AG04450 (cell line): ENCODE data around the gene ZNF433. TPM values are rescaled to one million over a fixed set of nuclear protein-coding genes. Genes with fewer than 3 reads are reported as not detected.

Experiments
- CTCF ChIA-PET: fragments of 300-600, 350-600 bp; formaldehyde crosslinking; extraction: SDS; loops from one replicate; lab custom pipeline; 2022; ENCODE audit warnings: antibody characterized with exemption, inconsistent platforms; lab: Charles Lee
- POLR2A ChIA-PET: fragments of 350-600 bp; formaldehyde crosslinking; extraction: SDS; loops from one replicate; lab custom pipeline; 2021; ENCODE audit warnings: antibody characterized with exemption, inconsistent platforms; lab: Yijun Ruan, JAX
- DNase-seq: peaks from one replicate; pipeline ENCODE4 v3.0.0-alpha.2; 2011; ENCODE audit warnings: low read depth, low spot score
- H3K27ac ChIP-seq: one replicate; pipeline ENCODE4 v1.5.1; 2012; ENCODE audit warnings: low read depth, low read length, control low read depth
- H3K27me3 ChIP-seq: one replicate; pipeline ENCODE4 v1.6.0; 2012; ENCODE audit warnings: low read length; ENCODE audit not compliant: control insufficient read depth, insufficient read depth
- H3K4me3 ChIP-seq: 2 replicates; pipeline ENCODE4 v1.5.1; 2011; ENCODE audit warnings: mild to moderate bottlenecking, low read depth, low read length, control low read depth
- H3K9me3 ChIP-seq: 2 replicates; pipeline ENCODE4 v1.5.1; 2012; ENCODE audit warnings: low read length; ENCODE audit not compliant: control insufficient read depth, insufficient read depth
- polyA plus RNA-seq: library from polyadenylated mRNA; depleted of rRNA; stranded (reverse); fragments of >200 nt; gene quantifications from 2 replicates; pipeline ENCODE4 v1.2.3, GENCODE V29; 2011
- TF ChIP-seq, protein P1 (sequence below): IDR thresholded peaks from 2 replicates; pipeline ENCODE4 v1.5.1; 2011; ENCODE audit warnings: low read depth, low read length, control low read depth, inconsistent platforms

The ZNF433 gene
- polyA plus RNA-seq, 1 experiment: 5.6 TPM

DNA sequence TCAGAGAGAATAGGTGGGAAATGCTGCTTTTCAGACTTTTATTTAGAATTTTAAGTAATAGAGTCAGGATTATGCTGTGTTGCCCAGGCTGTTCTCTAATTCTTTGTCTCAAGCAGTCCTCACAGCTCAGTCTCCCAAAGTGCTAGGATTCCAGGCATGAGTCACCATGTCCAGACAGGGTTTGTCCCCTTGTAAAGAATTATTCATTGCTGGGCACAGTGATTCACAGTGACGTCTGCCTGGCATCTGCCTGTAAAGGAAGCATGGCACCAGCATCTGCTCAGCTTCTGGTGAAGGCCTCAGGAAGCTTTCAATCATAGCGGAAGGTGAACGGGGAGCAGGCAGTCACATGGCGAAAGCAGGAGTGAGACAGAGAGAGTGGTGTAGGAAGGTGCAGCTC lies 53.0 kb downstream of the ZNF433 start:
- POLR2A ChIA-PET: no interaction called here
- TF ChIP-seq, protein P1, sequence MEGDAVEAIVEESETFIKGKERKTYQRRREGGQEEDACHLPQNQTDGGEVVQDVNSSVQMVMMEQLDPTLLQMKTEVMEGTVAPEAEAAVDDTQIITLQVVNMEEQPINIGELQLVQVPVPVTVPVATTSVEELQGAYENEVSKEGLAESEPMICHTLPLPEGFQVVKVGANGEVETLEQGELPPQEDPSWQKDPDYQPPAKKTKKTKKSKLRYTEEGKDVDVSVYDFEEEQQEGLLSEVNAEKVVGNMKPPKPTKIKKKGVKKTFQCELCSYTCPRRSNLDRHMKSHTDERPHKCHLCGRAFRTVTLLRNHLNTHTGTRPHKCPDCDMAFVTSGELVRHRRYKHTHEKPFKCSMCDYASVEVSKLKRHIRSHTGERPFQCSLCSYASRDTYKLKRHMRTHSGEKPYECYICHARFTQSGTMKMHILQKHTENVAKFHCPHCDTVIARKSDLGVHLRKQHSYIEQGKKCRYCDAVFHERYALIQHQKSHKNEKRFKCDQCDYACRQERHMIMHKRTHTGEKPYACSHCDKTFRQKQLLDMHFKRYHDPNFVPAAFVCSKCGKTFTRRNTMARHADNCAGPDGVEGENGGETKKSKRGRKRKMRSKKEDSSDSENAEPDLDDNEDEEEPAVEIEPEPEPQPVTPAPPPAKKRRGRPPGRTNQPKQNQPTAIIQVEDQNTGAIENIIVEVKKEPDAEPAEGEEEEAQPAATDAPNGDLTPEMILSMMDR: no peak
- DNase-seq: no peak
- CTCF ChIA-PET: interaction anchor here (1.3 to 1.4 kb wide), 2 partner anchors 19 to 185 kb away, joined by 3 read pairs; no protein-coding TSS in a partner anchor
- H3K4me3 ChIP-seq: no peak overlapping the region
- no peak overlapping the region for H3K27ac ChIP-seq
- H3K9me3 ChIP-seq: peaks cover 49% of the 10 kb centered on the region
- no peaks in the 10 kb centered on the region for H3K27me3 ChIP-seq

- TF ChIP-seq, protein P1: no peak
- no peaks in the 10 kb centered on the region for H3K27me3 ChIP-seq
- no peak overlapping the region for H3K4me3 ChIP-seq
- peaks cover 58% of the 10 kb centered on the region for H3K9me3 ChIP-seq
- no peak for DNase-seq
- CTCF ChIA-PET: interaction anchor here (0.7 kb wide), 1 partner anchor 280 kb away, joined by 6 read pairs; no protein-coding TSS in a partner anchor
- POLR2A ChIA-PET: no interaction called here
- no peak overlapping the region for H3K27ac ChIP-seq
These were observed 56.0 kb downstream of the ZNF433 start for GRCh38 chr19:11979527-11979926.

DNA sequence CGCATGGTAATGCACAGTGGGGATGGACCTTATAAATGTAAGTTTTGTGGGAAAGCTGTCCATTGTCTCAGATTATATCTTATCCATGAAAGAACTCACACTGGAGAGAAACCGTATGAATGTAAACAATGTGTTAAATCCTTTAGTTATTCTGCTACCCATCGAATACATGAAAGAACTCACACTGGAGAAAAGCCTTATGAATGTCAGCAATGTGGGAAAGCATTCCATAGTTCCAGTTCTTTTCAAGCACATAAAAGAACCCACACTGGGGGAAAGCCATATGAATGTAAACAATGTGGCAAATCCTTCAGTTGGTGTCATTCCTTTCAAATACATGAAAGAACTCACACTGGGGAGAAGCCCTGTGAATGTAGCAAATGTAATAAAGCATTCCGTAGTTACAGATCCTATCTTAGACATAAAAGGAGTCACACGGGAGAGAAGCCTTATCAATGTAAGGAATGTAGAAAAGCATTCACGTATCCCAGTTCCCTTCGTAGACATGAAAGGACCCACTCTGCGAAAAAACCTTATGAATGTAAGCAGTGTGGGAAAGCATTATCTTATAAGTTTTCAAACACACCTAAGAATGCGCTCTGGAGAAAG lies 56.9 kb downstream of the ZNF433 start:
- Histone ChIP-seq H3K4me3 (no peak overlapping the region), H3K9me3 (peaks cover 52% of the 10 kb centered on the region), H3K27ac (no peak overlapping the region), H3K27me3 (no peaks in the 10 kb centered on the region)
- no peak for DNase-seq
- POLR2A ChIA-PET: no interaction called here
- CTCF ChIA-PET: no interaction called here
- TF ChIP-seq, protein P1: no peak

- CTCF ChIA-PET: no interaction called here
- TF ChIP-seq, protein P1: no peak
- peaks cover 22% of the 10 kb centered on the region for H3K9me3 ChIP-seq
- no peaks in the 10 kb centered on the region for H3K27me3 ChIP-seq
- H3K4me3 ChIP-seq: no peak overlapping the region
- POLR2A ChIA-PET: no interaction called here
- DNase-seq: no peak
- no peak overlapping the region for H3K27ac ChIP-seq
These were observed 62.3 kb downstream of the ZNF433 start for GRCh38 chr19:11973019-11973810.

DNA sequence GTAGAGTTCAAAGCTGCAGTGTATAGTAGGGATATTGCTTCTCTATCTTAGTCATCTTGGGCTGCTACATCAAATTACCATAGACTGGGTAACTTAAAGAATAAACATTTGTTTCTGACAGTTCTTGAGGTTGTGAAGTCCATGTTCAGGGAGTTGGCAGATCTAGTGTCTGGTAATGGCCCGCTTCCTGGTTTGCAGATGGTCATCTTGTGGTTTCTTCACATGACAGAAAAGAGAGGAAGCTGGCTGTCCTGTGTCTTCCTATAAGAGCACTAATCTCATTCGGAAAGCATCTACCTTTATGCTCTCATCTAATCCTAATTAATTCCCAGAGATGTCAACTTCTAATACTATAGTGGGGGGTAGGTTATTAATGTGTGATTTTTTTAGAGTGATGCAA lies 64.4 kb downstream of the ZNF433 start:
- Histone ChIP-seq H3K27me3 (no peaks in the 10 kb centered on the region), H3K4me3 (no peak overlapping the region), H3K9me3 (peaks cover 10% of the 10 kb centered on the region), H3K27ac (no peak overlapping the region)
- TF ChIP-seq, protein P1: no peak
- CTCF ChIA-PET: no interaction called here
- POLR2A ChIA-PET: no interaction called here
- no peak for DNase-seq
